DMS 273 (cell line): ENCODE measurements around the gene CASK.
"Not testable (repeated sequence)": the region's sequence is repeated elsewhere in the genome, so short reads cannot be mapped to it uniquely, and the experiment has no call there.

Experiments
- DNase-seq: peaks from one replicate; lab custom pipeline; 2025; ENCODE audit not compliant: unreplicated experiment; lab: John Stamatoyannopoulos, UW

Gene CASK

GRCh38 chrX:41703574-41704029 lies 219.8 kb downstream of the CASK start:
- no peak for DNase-seq

DNA sequence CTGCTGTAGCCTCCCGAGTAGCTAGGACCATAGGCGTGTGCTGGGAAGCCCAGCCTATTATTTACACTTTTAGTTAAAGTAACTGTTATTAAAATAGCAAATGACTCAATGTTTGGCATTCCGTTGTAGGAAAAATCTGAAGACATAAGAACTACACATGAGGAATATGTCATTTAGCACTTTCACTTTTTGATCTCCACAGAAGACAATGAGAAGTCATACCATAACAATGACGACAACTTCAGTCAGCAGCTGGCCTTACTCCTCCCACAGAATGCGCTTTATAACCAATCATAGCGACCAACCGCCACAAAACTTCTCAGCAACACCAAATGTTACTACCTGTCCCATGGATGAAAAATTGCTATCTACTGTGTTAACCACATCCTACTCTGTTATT lies 227.9 kb downstream of the CASK start:
- DNase-seq = no peak

DNA sequence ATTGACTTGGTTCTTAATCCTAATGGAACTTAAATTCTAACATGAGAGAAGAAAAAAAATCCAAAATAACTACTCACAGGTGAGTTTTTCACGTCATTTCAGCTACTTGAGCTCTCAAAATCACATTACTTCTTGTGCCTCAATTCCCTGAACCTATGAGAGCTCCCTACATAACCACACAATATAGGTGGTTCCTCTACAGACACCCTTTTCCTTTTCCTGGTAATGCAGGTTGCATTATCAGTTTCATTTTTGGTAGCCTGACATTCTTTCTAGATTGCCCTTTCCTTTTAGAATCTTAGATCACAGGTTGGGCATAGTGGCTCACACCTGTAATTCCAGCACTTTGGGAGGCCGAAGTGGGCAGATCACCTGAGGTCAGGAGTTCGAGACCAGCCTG lies 230.3 kb downstream of the CASK start:
- DNase-seq = no peak

DNA sequence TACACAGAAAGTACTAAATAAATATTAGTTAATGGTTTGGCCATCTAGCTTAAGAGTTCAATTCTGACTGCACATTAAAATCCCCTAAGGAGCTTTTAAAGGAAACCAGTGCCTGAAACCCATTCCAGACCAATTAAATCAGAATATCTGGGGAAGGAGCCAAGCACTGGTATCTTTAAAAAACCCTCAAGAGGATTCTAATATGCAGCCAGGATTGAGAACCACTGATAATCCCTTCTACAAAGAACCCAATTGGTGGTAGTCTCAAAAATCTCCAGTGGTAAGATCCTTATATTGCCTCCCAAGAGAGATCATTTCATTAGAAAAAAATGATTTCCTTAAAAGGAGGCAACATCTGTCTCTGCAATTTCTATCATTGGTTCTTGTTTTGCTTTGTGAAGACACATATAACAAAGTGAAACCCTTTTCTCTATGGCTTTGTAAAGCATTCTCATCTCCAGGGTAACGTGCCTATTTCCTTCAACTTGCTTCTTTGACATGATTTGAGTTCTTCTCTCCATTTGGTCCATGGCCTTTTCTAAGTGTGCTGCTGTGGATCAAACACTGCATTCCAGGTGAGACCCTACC lies 231.1 kb downstream of the CASK start:
- DNase-seq = no peak

GRCh38 chrX:41689711-41690110 lies 233.6 kb downstream of the CASK start:
- DNase-seq = no peak

DNA sequence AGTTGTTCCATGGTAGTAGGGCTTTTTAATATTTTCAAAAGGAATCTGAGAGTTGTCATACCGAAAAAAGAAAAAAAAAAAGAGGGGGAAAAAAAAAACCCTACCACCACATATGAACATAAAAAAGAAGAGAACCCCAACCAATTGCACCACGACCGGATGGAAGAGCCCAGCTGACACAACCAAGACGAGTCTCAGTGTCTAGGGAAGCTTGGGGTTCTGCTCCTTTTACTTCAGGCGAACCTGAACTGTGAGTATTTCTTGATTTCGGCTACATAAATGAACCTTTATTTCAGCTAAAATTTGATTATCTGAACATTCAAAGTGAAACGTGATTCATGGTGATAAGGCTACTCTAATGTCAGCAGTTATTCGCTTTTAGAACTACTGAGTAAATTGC lies 234.5 kb downstream of the CASK start, which contains the start of gene GPR34:
Gene GPR34 (plus strand): TSS at position 139 of the 400 bp plus-strand sequence. CDS start 6,661 bp downstream, outside the sequence.
- DNase-seq = no peak

- no peak for DNase-seq
These were observed 235.2 kb downstream of the CASK start for GRCh38 chrX:41688156-41688555.

- DNase-seq = no peak
These were observed 236.6 kb downstream of the CASK start for GRCh38 chrX:41686788-41687187.

GRCh38 chrX:41684940-41685339 lies 238.4 kb downstream of the CASK start:
- DNase-seq = no peak

GRCh38 chrX:41684138-41684537 lies 239.2 kb downstream of the CASK start:
- no peak for DNase-seq

GRCh38 chrX:41677183-41678060 lies 245.9 kb downstream of the CASK start:
- DNase-seq = no peak

- DNase-seq = not testable (repeated sequence)
These were observed 247.0 kb downstream of the CASK start for GRCh38 chrX:41676361-41676760.

DNA sequence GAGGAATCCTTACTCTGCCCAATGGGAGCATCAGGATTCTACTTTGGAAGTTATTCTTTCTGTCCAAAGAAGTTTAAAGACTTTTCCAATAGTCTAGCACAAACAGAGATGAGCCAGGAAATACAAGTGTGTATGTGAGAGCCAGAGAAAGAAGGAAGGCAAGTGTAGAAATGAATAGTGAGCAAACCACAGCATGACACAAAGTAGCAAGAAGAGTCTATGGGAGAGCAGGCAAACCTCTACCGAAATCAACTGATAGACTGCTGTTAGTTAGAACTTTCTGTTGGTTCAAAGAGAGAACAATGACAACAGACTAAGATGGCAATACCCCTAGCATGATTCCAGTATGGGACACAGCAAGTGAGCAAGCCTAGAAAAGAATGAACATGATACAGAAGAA lies 250.7 kb downstream of the CASK start:
- no peak for DNase-seq

DNA sequence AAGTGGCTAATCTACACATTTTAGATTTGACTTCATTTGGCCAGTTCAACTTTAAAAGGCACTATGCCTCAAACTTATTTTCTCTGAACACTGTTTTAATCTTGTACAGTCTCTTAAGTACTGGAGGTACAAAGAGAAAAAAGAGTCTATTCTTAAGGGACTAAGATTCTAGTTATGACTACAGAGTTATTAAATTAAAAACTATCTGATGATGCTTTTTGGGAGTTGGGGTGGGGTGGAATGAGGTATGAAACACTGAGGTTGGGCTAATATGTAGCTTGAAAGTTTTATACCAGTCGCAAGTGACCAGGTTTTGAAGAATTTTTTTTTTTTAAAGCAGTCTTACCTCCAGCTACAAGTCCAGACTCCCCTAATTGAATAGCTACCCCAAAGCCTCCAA lies 252.3 kb downstream of the CASK start:
- DNase-seq = no peak

DNA sequence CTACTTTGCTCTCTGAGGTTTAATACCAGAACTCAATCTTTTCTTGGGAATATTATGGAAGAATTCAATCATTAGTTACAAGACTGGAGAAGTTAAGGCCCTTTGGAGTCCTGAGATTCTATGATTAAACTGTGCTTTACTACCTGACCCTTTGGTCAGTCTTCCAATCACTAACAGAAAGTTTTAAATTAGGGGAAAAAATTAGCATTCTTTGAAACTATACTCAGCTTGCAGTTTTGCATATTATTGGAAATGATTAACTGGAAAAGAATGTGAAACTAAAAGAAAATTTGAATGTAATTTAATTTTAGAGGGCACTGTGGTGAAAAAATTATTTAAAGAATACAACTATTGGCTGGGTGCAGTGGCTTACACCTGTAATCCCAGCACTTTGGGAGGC lies 253.2 kb downstream of the CASK start:
- no peak for DNase-seq

DNA sequence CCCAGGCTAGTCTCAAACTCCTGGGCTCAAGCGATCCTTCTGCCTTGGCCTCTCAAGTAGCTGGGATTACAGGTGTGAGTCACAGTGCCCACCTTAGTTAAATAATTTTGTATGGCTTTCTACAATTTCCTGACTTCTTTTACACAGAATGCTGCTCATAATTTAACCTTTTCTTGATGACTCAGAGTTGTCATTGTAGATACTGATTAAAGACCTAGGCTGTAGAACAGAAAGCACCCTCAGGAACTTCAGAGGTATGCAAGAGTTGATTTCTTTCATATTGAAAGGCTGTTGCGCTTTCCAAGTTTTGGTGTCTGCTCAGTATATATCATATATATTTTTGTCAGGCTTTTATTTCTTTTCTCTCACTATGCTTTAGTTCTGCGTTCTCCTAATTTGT lies 255.7 kb downstream of the CASK start:
- DNase-seq = no peak

DNA sequence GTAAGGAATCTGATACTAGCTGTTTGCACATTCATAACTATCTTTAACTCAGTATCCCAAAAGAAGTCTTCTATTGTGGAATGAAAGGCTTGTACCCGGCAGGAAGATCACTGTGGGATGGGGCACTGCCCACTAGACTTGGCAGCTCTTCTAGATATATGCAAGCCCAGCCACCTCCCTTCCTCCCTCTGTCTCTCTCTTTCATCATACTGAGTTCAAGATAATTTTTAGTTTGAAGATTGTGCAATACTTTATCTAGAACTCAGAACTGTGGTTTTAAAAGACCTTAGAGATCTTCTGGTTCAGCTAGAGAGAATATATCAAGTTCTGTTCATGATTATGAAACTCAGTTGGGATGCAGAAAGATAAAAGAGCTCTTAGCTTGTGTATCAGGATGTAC lies 257.1 kb downstream of the CASK start:
- DNase-seq = no peak

DNA sequence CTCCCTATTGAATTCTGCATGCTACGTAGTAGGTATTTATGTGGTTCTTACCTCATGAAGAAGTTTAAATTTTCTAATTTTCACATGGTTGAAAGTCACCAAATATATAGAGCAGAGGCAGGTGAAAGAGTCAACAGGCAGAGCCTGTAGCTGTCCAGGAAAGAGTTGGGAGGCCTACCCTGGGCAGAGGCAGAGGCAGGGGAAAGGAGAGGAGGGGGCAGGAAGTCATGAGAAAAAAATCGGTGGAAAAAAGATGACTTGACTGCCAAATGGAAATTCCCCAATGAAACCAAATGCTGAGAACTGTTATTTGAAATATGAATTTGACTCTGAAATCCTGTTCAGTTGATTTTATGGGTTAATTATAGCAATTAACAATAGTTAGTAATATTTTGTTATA lies 257.7 kb downstream of the CASK start:
- no peak for DNase-seq

GRCh38 chrX:41664908-41665307 lies 258.4 kb downstream of the CASK start:
- no peak for DNase-seq

DNA sequence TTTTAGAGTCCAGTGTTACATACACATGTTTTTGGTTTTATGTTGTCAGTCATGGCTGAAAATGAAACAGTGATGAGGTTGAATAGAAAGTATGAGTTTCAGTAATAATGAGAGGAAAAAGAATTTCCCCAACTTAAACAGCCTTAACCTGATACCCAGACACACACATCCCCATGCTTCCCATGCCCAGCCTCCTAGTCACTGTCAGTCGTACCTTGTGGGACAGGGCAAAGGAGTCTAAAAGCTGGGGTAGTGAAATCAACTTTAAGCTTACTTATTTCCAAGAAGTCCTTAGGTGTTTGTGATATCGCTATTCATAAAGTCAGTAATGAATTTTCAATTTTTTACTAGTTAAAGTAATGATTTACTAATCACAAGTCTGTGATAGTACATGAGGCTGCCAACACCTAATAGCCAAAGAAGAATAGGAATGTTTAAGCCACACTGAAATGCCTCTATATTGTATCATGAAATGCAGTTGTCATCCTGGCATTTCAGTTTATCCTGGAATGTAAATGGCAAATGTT lies 258.9 kb downstream of the CASK start:
- no peak for DNase-seq

- DNase-seq = no peak
These were observed 261.8 kb downstream of the CASK start for GRCh38 chrX:41661366-41662095.

DNA sequence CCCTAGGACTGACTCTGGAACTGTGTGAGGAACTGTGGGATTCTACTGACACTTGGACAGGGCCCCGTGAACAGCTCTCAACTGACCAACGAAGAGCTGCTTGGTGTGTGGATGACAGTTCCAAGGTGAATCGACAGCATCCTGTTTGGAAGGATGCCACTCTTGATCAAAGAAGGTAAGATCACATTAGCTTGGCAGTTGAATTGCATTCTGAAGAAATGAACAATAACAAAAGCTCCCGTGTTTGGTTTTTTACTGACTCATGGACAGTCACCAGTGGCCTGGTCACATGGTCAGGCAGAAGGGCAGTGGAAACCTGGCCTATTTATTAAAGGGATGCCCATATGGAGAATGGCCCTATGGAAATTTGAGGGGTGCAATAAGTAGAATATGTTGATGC lies 267.7 kb downstream of the CASK start:
- no peak for DNase-seq
